OCI-LY7 (cell line): ENCODE measurements around the gene STX4. TPM values are rescaled to one million over a fixed set of nuclear protein-coding genes. Genes with fewer than 3 reads are reported as not detected.

ENCODE experiments used
- BruUV-seq: library from RNA; stranded (reverse); fragments of 400-500 nt; replicated peaks from 2 replicates; lab custom pipeline; 2021; lab: Mats Ljungman, UMichigan
- CTCF ChIA-PET: fragments of 300-600 bp; sonication (Branson Sonifier 250); formaldehyde crosslinking; loops from one replicate; lab custom pipeline; 2022; ENCODE audit warnings: antibody characterized with exemption; ENCODE audit not compliant: unreplicated experiment; lab: Charles Lee
- POLR2A ChIA-PET: fragments of 300-600 bp; sonication (Branson Sonifier 250); formaldehyde crosslinking; loops from one replicate; lab custom pipeline; 2022; ENCODE audit warnings: antibody characterized with exemption; lab: Charles Lee
- DNase-seq: peaks from one replicate; pipeline ENCODE4 v3.0.0-alpha.2; 2015; ENCODE audit warnings: low spot score
- H2AFZ ChIP-seq: fragments of 200-600 bp; sonication (generic), shearing (Covaris generic); 2 replicates; pipeline ENCODE4 v1.6.1; 2014; ENCODE audit warnings: mild to moderate bottlenecking, antibody characterized with exemption, low read length, moderate library complexity
- H3K27ac ChIP-seq: fragments of 200-600 bp; sonication (generic); 2 replicates; pipeline ENCODE4 v1.5.1; 2014; ENCODE audit warnings: mixed run types, low read depth, mild to moderate bottlenecking, moderate library complexity, low read length, inconsistent platforms; ENCODE audit not compliant: poor library complexity, severe bottlenecking
- H3K36me3 ChIP-seq: fragments of 200-600 bp; sonication (generic); 2 replicates; pipeline ENCODE4 v1.6.1; 2014; ENCODE audit warnings: mild to moderate bottlenecking, antibody characterized with exemption, low read length, moderate library complexity, mixed read lengths; ENCODE audit not compliant: insufficient read depth
- H3K4me1 ChIP-seq: fragments of 200-600 bp; sonication (generic); 2 replicates; pipeline ENCODE4 v1.5.1; 2014; ENCODE audit warnings: mild to moderate bottlenecking, low read length; ENCODE audit not compliant: insufficient read depth, poor library complexity, severe bottlenecking
- H3K4me2 ChIP-seq: fragments of 200-600 bp; sonication (generic); 2 replicates; pipeline ENCODE4 v1.6.1; 2014; ENCODE audit warnings: mild to moderate bottlenecking, low read length
- H3K4me3 ChIP-seq: fragments of 200-600 bp; sonication (generic); 2 replicates; pipeline ENCODE4 v1.5.1; 2014; ENCODE audit warnings: mild to moderate bottlenecking, low read depth, low read length; ENCODE audit not compliant: poor library complexity, severe bottlenecking
- H3K79me2 ChIP-seq: fragments of 200-600 bp; sonication (generic); 2 replicates; pipeline ENCODE4 v1.6.1; 2016; ENCODE audit warnings: low read depth, mild to moderate bottlenecking, low read length, moderate library complexity, mixed read lengths; ENCODE audit not compliant: insufficient read depth
- H3K9me2 ChIP-seq: fragments of 200-600 bp; sonication (generic); 2 replicates; pipeline ENCODE4 v1.6.1; 2016; ENCODE audit warnings: mild to moderate bottlenecking, low read length, mixed read lengths; ENCODE audit not compliant: insufficient read depth
- H3K9me3 ChIP-seq: fragments of 200-600 bp; sonication (generic); 2 replicates; pipeline ENCODE4 v1.6.1; 2014; ENCODE audit warnings: mild to moderate bottlenecking, mixed run types, low read length, mixed read lengths
- H4K20me1 ChIP-seq: fragments of 200-600 bp; sonication (generic); 2 replicates; pipeline ENCODE4 v1.6.1; 2014; ENCODE audit warnings: mild to moderate bottlenecking, antibody characterized with exemption, low read length, moderate library complexity, mixed read lengths; ENCODE audit not compliant: insufficient read depth
- CTCF ChIP-seq: fragments of 200-600 bp; sonication (generic); conservative IDR thresholded peaks from 2 replicates; pipeline ENCODE4 v1.5.1; 2014; ENCODE audit warnings: mild to moderate bottlenecking, antibody characterized with exemption, low read length, moderate library complexity, mixed read lengths
- EZH2phosphoT487 ChIP-seq: fragments of 200-600 bp; sonication (generic); IDR thresholded peaks from 2 replicates; pipeline ENCODE4 v1.6.1; 2018; ENCODE audit warnings: low read depth, borderline replicate concordance, mild to moderate bottlenecking, mixed run types, antibody characterized with exemption, low read length, moderate library complexity, mixed read lengths
- intact Hi-C: fragments of 100-400 bp; cut with micrococcal nuclease; formaldehyde crosslinking; loops from one replicate; pipeline ENCODE4 v1.10.0; 2022; ENCODE audit not compliant: unreplicated experiment
- total RNA-seq, 2 experiments: library from RNA; depleted of rRNA in 1 of 2; stranded (reverse); fragments of >200 nt in 1 of 2; shearing (Covaris generic) in 1 of 2; gene quantifications; 2 replicates each; pipeline ENCODE4 v1.2.3, GENCODE V29; 2014 to 2022

The STX4 gene
- total RNA-seq, 2 experiments from 2014 or later: 16.6 to 40.5 TPM

DNA sequence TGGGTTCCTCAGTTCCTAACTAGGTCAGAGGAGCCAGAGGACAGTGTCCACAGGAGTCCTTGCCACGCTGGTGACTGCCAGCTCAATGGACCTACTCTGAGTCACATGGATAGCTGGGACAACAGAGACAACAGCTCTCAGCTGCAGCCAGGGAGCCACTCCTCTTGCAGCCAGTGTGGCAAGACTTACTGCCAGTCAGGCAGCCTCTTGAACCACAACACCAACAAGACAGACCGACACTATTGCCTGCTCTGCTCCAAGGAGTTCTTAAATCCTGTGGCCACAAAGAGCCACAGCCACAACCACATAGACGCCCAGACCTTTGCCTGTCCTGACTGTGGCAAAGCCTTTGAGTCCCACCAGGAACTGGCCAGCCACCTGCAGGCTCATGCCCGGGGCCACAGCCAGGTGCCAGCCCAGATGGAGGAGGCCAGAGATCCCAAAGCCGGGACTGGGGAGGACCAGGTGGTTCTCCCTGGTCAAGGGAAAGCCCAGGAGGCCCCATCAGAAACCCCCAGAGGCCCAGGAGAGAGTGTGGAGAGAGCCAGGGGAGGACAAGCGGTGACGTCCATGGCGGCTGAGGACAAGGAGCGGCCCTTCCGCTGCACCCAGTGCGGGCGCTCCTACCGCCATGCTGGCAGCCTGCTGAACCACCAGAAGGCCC is 47.5 kb downstream of the STX4 start:
- no peak overlapping the region for H3K4me3 ChIP-seq
- H3K9me2 ChIP-seq: no peaks in the 10 kb centered on the region
- no TSS peak for BruUV-seq
- H3K4me2 ChIP-seq: no peak overlapping the region
- H4K20me1 ChIP-seq: no peaks in the 10 kb centered on the region
- no peaks in the 10 kb centered on the region for H3K9me3 ChIP-seq
- H3K79me2 ChIP-seq: peaks cover 6% of the 10 kb centered on the region
- DNase-seq: no peak
- H2AFZ ChIP-seq: no peak overlapping the region
- H3K36me3 ChIP-seq: peaks cover 80% of the 10 kb centered on the region
- H3K4me1 ChIP-seq: no peaks in the 10 kb centered on the region
- no peak for TF ChIP-seq EZH2phosphoT487
- TF ChIP-seq CTCF: no peak
- ChIA-PET POLR2A (no interaction called here), CTCF (no interaction called here)
- H3K27ac ChIP-seq: no peak overlapping the region
- intact Hi-C loops: no loop called here

- TF ChIP-seq EZH2phosphoT487 (no peak), CTCF (no peak)
These were observed 48.3 kb downstream of the STX4 start for GRCh38 chr16:31081428-31082351.

More at GRCh38 chr16:31081428-31082351, 48.3 kb downstream of the STX4 start:
- Histone ChIP-seq H3K4me3 (no peak overlapping the region), H3K36me3 (peaks cover 75% of the 10 kb centered on the region), H2AFZ (no peak overlapping the region), H3K79me2 (no peaks in the 10 kb centered on the region), H3K4me2 (no peak overlapping the region), H3K27ac (no peak overlapping the region), H3K9me3 (no peaks in the 10 kb centered on the region), H3K9me2 (no peaks in the 10 kb centered on the region), H3K4me1 (no peaks in the 10 kb centered on the region), H4K20me1 (no peaks in the 10 kb centered on the region)
- intact Hi-C loops: no loop called here
- ChIA-PET CTCF (no interaction called here), POLR2A (no interaction called here)
- BruUV-seq: no TSS peak
- DNase-seq: no peak
